Right ventricle myocardium superior (tissue), 1 donor: ENCODE data around the gene EGR4. TPM values are rescaled to one million over a fixed set of nuclear protein-coding genes. Genes with fewer than 3 reads are reported as not detected.
A peak's percentile ranks its signal among the peaks of the same experiment; 100 is the strongest.

Source experiments
- ATAC-seq: fragments of 200-7000 bp; cut with Tn5 transposase; one replicate; pipeline ENCODE4 v1.9.1; 2020; ENCODE audit warnings: mild to moderate bottlenecking; ENCODE audit not compliant: poor library complexity
- DNase-seq: peaks from one replicate; pipeline ENCODE4 v3.0.0-alpha.2; 2020
- intact Hi-C: fragments of 100-400 bp; cut with DNase I; formaldehyde crosslinking; loops from one replicate; pipeline ENCODE4 v1.11.2; 2022
- long read RNA-seq: library from polyadenylated mRNA; unstranded; transcript quantifications from one replicate; pipeline ENCODE4 v2.0.0, GENCODE V29; 2021
- total RNA-seq: library from RNA; stranded (reverse); fragmentation: NEBNext Ultra II Directional; extraction: Animal tissue kit (Norgen Biotek cat#: 25700); gene quantifications from one replicate; pipeline ENCODE4 v1.2.1, GENCODE V29; 2021
- donor health status: DM: no; HTN: yes; CAD: no; lungs with severe emphysema.

Gene EGR4
- total RNA-seq = not detected
- long read RNA-seq = 0 reads

DNA sequence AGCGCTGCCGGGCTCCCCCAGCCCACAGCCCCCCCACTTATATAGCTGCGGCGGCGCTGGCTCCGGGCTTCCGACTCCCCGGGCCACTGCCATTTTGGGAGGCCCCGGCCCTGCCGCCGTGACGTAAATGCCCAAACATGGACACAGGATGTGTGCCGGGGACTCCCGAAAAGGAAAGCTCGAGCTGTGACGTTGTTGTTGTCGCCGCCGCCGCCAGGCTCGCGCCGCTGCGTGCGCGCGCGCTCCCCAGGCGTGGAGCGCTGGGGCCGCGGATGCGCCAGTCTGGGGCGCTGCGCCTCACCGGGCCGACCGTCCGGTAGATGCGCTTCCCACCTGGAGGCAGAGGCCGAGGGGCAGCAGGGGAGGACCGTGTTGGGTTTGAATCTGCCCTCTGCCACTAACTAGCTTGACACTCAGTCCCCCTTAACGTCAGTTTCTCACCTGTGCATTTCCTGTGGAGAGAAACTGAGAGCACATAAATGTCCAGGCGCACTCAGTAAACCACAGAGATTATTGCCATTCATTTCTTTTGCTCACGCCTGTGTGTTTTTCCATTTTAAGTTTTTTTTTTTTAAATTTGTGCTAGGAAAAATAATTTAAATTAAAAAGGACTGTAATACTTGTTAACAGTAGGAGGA lies at the start of gene EGR4:
TSS of gene EGR4 (minus strand) at position 15 of the 638 bp plus-strand sequence. CDS start 231 bp downstream, outside the sequence.
- intact Hi-C loops = no loop called here
- DNase-seq (peak; percentile 58), ATAC-seq (peak; percentile 65)

DNA sequence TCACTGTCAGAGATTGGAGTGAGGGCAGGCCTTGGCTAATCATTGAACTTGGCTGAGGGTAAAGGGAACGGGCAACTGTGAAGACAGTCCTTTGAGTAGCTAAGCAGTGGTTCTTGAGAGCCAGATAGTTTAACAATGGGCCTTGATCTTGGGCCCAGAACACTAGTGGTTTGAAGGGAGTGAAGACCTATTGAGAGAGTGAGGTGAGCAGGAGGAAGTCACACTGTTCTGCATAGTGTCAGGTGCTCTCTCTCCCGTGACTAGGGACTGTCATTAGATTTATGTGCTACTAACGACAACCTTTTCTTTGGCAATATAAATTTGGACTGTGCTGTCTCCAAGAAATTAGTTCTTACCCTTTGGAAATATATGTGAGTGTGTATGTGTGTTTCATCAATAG lies 47.7 kb upstream of the EGR4 start:
- no peak for ATAC-seq
- intact Hi-C loops = no loop called here
- no peak for DNase-seq

DNA sequence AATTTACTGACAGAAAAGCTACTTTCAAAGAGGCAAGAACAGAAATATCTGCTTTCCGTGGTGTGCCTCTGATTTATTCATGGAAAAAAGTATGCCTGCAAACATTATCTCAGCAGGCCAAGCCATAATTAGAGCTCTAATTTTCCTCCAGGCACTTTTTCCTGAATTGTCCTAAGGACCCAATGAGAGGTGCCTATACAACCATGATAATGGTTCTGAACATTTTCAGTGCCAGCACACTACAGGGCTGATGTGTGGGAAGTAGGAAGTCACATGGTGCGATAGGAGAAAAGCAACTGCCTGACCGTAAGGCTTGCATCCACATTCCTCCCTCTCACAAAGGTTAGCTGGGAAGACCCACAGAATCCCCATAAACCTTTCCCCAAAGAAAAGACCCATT lies 45.9 kb upstream of the EGR4 start:
- no peak for ATAC-seq
- DNase-seq = no peak
- intact Hi-C loops = no loop called here

GRCh38 chr2:73337828-73338227 lies 44.5 kb upstream of the EGR4 start:
- no peak for DNase-seq
- intact Hi-C loops = no loop called here
- no peak for ATAC-seq

DNA sequence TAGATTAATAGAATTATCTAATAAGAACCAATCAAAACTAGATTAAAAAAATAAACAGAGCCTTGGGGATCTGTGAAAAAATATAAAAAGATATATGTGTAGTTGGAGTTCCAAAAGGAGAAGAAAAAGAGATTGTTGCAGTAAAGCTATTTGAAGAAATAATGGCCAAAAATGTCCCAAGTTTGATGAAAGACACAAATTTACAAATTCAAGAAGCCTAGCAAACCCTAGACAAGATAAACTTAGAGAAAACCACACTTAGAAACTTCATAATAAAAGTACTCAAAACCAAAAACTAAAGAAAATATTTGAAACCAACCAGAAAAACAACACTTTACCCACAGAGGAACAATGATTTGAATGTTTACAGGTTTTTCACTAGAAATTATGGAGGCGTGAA lies 41.3 kb upstream of the EGR4 start:
- intact Hi-C loops = no loop called here
- ATAC-seq = no peak
- no peak for DNase-seq

DNA sequence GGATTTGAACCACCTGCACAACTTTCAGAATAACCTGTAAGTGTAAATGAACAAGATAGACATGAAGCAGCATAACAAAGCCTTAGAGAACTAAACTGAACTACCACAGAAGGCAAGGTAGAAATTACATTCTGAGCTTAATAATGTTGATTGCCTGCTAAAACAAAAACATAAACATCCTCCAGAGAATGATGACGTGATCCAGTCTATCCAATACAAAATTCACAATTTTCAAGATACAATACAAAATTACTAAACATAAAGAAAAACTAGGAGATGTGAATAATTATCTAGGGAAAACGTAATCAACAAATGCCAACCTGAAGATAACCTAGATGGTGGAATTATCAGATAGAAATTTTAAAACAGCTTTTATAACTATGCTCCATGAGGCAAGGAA lies 40.7 kb upstream of the EGR4 start:
- intact Hi-C loops = no loop called here
- DNase-seq (no peak), ATAC-seq (no peak)

- DNase-seq (no peak), ATAC-seq (no peak)
- intact Hi-C loops = no loop called here
Measured at GRCh38 chr2:73333564-73333963, 40.2 kb upstream of the EGR4 start.

DNA sequence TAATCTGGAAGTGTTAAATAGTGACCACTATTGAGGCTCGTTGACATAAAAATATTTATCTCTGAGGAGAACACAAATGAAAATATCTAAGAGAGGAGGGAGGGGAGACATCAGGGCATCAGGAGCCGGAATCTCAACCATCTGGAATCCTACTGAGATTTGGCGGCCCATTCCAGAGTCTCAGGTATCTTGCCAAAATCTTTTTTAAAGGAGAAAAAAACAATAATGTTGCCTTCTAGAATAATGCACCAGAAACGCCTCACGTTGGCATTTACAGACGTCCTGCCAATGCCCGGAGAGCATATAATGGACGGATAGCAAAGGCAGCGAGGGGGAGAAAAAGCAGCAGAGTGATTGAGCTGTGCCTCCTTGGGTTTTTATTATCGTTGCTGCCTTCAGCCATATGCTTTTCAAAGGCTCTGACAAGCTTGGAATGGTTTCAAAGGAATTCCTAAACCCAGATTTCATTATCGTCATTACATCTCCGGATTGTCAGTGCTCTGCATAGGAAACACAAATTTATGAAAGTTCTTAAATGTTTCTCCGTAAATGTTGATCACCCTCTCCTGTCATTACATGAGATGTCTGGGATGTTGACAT lies 30.9 kb upstream of the EGR4 start:
- ATAC-seq (no peak), DNase-seq (no peak)
- intact Hi-C loops = no loop called here

DNA sequence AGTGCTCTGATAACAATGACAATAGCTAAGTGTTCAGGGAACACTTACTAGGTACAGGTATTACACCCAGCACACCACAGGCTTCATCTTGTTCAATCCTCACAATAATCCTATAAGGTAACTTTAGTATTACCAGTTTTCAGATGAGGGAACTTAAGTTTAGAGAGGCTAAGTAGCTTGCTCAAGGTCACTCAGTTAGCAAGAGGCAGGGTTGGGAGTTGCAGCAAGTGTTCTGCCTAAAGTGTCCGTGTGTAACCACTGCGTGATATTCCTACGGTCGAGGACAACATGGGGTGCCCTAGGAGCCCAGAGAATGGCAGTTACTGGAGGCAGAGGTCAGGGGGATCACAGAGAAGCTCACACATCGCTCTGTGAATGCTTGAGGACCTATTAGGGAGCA lies 30.2 kb upstream of the EGR4 start:
- intact Hi-C loops = no loop called here
- ATAC-seq = no peak
- no peak for DNase-seq

DNA sequence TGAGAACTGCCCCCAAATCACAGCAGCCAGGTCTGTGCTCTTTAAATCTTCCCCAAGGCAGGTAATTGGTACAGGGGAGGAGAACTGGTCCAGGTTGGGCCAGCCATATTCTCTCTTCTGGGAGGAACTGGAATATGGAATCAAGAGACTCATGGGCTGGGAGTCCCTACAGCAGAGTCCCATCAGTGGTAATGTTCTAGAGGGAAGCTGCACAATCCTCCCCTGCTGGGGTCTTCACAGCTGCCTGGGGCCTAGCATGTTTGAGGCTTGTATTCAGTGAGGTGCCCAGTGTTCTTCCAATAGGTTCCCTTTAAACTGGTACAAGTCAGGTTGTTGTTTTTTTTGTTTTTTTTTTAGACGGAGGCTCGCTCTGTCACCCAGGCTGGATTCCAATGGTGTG lies 21.1 kb upstream of the EGR4 start:
- intact Hi-C loops = no loop called here
- ATAC-seq = no peak

DNA sequence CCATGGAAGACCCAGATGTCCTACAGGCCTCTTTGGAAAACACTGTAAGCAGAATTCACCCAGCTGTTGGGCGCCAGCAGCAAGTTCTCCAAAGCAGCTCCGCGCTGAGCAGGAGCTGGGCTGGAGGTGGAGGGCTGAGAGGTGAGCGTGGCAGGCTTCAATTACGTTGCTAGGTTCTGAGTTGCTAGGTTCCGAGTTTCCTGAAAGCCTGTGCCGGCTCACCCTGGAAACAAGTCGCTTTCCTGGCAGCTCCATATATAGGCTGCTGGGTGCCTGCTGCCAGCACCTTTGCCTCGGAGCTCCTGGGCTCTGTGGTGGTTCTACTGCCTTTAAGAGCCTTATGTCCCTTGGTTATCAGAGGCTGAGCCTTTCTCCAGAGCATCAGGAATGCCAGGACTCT lies 14.4 kb upstream of the EGR4 start:
- ATAC-seq = no peak
- intact Hi-C loops = no loop called here

More for the DNA sequence above, 21.1 kb upstream of the EGR4 start:
- no peak for DNase-seq

DNA sequence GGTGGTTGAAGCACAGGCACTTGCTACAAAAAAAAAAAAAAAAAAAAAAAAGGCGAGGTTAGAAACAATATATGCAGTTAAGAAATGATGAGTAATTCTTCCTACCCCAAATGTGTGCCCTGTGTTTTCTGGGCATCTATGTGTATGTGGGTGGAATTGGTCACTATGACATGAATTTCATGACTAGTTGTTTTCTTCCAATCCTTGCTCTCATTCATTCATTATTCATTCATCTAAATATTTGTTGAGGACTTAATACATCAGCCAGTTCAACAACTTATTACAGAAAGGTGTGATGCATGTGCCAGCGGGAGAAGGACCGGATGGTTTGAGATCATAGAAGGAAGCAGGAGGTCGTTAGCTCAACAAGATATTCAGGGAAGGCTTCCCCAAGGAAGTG lies 8.3 kb upstream of the EGR4 start:
- DNase-seq = no peak
- ATAC-seq = no peak
- intact Hi-C loops = no loop called here

More for the DNA sequence above, 14.4 kb upstream of the EGR4 start:
- no peak for DNase-seq

GRCh38 chr2:73300926-73301325 lies 7.6 kb upstream of the EGR4 start:
- no peak for ATAC-seq
- no peak for DNase-seq
- intact Hi-C loops = no loop called here

GRCh38 chr2:73297586-73297985 lies 4.2 kb upstream of the EGR4 start:
- no peak for ATAC-seq
- intact Hi-C loops = no loop called here

DNA sequence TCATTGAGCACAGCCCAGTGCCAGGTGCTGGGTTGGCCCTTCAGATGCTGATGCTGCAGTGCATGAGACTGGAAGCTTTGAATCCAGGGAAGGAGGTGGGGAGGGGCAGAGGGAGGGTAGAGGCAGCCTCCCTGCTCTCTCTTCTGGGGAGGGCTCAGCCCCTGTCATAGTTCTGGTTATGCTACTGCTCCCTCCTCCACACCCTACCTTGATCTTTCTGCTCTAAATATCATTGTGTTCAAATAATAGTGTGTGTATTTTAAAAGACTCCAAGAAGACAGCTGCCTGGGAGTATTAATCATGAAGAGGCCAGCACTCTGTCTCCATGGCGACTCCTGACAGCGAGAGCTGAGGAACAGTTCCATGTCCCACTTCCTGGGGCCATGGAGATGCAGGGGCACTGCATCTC lies 3.8 kb upstream of the EGR4 start:
- ATAC-seq = no peak
- intact Hi-C loops = no loop called here
- DNase-seq = no peak

More at GRCh38 chr2:73297586-73297985, 4.2 kb upstream of the EGR4 start:
- DNase-seq = no peak

DNA sequence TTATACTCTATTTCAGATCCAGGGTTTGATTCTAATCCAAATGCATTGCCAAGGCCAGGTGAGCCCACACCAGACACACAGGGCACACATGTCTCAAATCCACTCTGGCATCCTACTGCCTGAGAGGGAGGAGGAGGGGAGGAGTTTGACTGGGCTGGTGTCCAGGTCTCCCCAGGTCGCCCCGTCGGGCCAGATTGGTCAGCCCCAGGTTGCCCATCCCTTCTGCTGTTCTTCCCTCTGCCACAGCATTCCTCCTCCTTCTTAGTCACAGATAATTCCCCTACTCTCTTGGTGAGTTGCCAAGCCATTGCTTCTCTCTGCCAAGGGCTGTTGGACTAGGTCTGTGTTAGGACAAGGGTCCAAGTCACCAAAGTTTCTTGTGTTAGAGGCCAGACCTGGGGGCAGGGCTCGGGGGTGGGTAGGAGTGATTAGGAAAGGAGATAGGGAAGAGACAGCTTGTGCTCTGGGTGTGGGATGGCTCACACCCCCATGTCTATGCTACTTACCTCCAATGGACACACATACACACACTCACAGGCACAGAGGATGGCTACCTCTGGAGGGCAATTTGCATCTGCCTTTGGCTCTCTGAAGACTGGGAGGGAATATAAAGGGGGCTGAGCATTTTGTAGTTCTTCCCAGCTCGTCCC lies 2.5 kb upstream of the EGR4 start:
- intact Hi-C loops = no loop called here
- DNase-seq = no peak
- ATAC-seq = no peak

DNA sequence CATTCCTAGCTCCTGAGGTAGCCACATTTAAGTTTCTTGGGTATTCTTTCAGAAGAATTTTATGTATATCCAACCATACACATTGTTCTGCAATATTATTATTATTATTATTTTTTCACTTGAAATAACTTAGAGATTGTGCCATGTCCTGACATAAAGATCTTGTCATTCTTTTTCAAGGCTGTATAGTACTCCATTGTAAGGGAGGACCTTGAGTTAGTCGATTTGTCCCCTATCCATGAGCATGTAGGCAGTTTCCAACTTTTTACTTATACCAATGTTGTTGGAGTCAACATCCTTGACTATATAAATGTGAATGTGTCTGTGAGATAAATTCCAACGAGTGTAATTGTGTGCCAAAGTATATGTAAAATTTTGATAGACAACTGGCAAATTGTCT lies 891 bp upstream of the EGR4 start:
- no peak for DNase-seq
- ATAC-seq = no peak
- intact Hi-C loops = no loop called here

DNA sequence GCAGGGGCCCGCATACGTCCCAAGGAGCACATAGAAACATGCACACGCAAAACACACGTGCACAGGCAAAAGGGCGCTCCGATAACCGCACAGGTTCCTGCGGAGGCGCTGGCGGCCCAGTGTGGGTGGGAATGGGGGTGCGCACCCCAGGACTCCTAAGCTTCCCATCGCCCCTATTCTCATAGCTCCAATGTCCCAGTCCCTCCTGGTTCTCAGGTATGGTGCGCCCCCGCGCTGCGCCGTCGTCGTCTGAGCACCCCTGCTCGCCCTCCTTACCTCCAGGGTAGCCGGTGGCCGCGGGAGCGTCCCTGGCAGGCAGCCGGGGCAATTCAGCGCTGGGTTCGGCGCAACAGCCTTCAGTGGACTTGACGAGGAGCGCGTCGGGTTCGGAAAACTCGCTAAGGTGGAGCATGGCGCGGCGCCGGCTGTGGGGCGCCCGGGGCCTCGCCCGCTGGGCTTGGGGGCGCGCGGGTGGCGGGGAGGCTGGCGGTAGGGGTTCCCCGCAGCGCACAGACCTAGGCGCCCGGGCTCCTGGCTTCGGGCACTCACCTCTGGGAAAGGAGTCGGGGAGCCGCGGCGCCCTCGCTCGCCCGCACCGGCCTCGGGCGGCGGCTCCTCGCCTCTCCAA lies 328 bp downstream of the EGR4 start:
- ATAC-seq (no peak), DNase-seq (no peak)
- intact Hi-C loops = no loop called here

GRCh38 chr2:73292316-73292905 lies 937 bp downstream of the EGR4 start:
- ATAC-seq (no peak), DNase-seq (no peak)

More at GRCh38 chr2:73292316-73292905, 937 bp downstream of the EGR4 start:
- intact Hi-C loops = no loop called here
